ENCODE measurements around the gene SNU13.
"Not testable (repeated sequence)": the region's sequence is repeated elsewhere in the genome, so short reads cannot be mapped to it uniquely, and the experiment has no call there.

SNU13 gene

GRCh38 chr22:41681616-41682015, 7.1 kb downstream of the SNU13 start:
- no peak for DNase-seq (ENCODE audit: low spot score)

- DNase-seq (ENCODE audit: low spot score): no peak
These were observed 12.5 kb downstream of the SNU13 start for GRCh38 chr22:41676134-41676533.

GRCh38 chr22:41674846-41675340, 13.8 kb downstream of the SNU13 start:
- DNase-seq (ENCODE audit: low spot score): no peak

- DNase-seq (ENCODE audit: low spot score): no peak
These were observed 15.7 kb downstream of the SNU13 start for GRCh38 chr22:41672780-41673509.

- not testable (repeated sequence) for DNase-seq (ENCODE audit: low spot score)
These were observed 16.6 kb downstream of the SNU13 start for GRCh38 chr22:41672096-41672495.

- no peak for DNase-seq (ENCODE audit: low spot score)
These were observed 19.4 kb downstream of the SNU13 start for GRCh38 chr22:41668971-41669911.

GRCh38 chr22:41664951-41665350, 23.7 kb downstream of the SNU13 start:
- DNase-seq (ENCODE audit: low spot score): no peak

GRCh38 chr22:41664490-41664889, 24.2 kb downstream of the SNU13 start:
- no peak for DNase-seq (ENCODE audit: low spot score)

- DNase-seq (ENCODE audit: low spot score): not testable (repeated sequence)
These were observed 25.1 kb downstream of the SNU13 start for GRCh38 chr22:41663594-41663993.

- DNase-seq (ENCODE audit: low spot score): no peak
These were observed 27.0 kb downstream of the SNU13 start for GRCh38 chr22:41661713-41662112.

GRCh38 chr22:41661088-41661487, 27.6 kb downstream of the SNU13 start:
- DNase-seq (ENCODE audit: low spot score): no peak

- DNase-seq (ENCODE audit: low spot score): no peak
These were observed 28.3 kb downstream of the SNU13 start for GRCh38 chr22:41660416-41660815.

GRCh38 chr22:41659941-41660340, 28.7 kb downstream of the SNU13 start:
- no peak for DNase-seq (ENCODE audit: low spot score)

- DNase-seq (ENCODE audit: low spot score): no peak
These were observed 29.8 kb downstream of the SNU13 start for GRCh38 chr22:41658869-41659268.

GRCh38 chr22:41657709-41658108, 31.0 kb downstream of the SNU13 start:
- no peak for DNase-seq (ENCODE audit: low spot score)

GRCh38 chr22:41656556-41656955, 32.1 kb downstream of the SNU13 start:
- no peak for DNase-seq (ENCODE audit: low spot score)

- DNase-seq (ENCODE audit: low spot score): no peak
These were observed 34.3 kb downstream of the SNU13 start for GRCh38 chr22:41654322-41654721.

- no peak for DNase-seq (ENCODE audit: low spot score)
These were observed 37.8 kb downstream of the SNU13 start for GRCh38 chr22:41650821-41651220.

GRCh38 chr22:41650229-41650628, 38.4 kb downstream of the SNU13 start:
- no peak for DNase-seq (ENCODE audit: low spot score)

- no peak for DNase-seq (ENCODE audit: low spot score)
These were observed 40.2 kb downstream of the SNU13 start for GRCh38 chr22:41648432-41648831.

GRCh38 chr22:41647771-41648170, 40.9 kb downstream of the SNU13 start:
- DNase-seq (ENCODE audit: low spot score): no peak

- no peak for DNase-seq (ENCODE audit: low spot score)
These were observed 46.1 kb downstream of the SNU13 start for GRCh38 chr22:41642331-41643110.
